Hematopoietic multipotent progenitor cell treated with erythropoietin and hydrocortisone succinate and interleukin-3 and kit ligand, for 15 days (in vitro differentiated cells): ENCODE measurements around the gene DACT2.
A peak's percentile ranks its signal among the peaks of the same experiment; 100 is the strongest.
"Not testable (repeated sequence)": the region's sequence is repeated elsewhere in the genome, so short reads cannot be mapped to it uniquely, and the experiment has no call there.

Experiments used
- DNase-seq: peaks from one replicate; pipeline ENCODE4 v3.0.0-alpha.2; 2015; ENCODE audit warnings: low spot score

Gene DACT2

DNA sequence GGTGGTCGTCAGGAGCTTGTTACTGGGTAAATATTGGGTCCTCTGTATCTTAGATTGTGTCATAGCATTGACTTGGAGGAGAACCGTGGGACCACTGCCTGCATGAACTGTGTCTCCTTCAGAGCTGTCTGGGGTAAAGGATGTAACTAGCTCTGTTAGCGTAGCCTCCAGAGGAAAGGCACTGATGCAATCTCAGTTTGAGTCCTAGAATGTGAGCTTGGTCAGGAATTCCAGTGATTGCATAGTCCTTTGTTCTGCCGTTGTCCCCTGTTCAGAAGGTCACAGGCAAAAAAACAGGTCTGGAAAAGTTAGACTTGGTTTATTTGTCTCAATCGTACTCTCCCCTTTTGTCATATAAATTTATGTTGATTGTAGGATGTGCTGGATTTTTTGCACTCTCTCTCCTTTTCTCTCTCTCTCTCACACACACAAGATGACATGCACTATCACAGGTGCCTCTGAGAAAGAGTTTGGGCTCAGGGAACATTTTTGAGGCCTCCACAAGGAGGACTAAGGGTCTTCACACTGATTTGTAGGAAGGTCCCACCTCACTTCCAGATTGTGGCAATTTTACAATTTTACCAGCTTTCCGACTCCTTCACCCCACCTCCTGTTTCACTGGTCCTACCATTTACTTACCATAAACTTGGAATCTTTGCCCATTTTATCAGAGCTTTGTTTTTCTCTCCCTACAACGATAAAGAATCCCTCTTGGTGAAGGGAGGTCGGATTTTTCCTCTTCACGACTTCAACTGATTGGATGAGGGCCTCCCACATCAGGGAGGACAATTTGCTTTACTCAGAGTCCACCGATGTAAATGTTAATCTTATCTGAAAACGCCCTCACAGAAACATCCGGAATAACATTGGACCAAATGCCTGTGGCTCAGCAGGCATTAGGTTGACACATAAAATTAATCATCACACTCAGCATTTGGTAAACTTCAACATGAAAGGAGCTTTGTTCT is 7.0 kb upstream of the DACT2 start:
- DNase-seq: no peak

DNA sequence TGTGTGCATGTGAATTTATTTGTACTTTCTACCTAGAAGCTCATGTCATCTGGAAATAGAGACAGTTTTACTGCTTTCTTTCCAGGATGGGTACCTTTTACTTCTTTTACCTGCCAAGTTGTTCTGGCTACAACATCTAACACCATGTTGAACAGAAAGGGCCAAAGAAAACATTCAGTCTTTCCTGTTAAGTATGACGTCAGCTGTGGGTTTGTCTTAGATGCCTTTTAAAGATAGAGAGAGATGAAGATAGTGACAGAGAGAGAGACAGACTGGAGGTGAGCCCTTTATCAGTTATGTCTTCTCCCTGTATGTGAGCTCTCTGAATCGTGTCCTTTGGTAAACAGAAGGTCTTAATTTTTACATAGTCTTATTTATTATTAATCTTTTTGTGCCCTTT is 3.4 kb upstream of the DACT2 start:
- DNase-seq: no peak

DNA sequence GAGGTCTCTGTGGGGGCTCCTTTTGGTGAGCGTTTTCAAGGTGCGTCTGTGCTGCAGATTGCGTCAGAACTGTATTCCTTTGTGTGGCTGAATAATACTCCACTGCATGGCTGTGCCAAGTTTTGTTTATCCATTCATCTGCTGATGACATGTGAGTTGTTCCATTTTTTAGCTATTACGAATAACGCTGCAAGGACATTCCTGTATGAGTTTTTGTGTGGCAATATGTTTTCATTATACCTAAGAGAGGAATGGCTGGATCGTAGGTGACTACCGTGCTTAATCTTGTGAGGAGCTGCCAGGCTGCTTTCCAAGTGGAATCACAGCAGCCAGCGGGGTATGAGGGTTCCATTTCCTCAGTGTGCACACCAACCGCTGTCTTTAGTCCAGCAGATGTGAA is 1.1 kb upstream of the DACT2 start:
- DNase-seq: no peak

DNA sequence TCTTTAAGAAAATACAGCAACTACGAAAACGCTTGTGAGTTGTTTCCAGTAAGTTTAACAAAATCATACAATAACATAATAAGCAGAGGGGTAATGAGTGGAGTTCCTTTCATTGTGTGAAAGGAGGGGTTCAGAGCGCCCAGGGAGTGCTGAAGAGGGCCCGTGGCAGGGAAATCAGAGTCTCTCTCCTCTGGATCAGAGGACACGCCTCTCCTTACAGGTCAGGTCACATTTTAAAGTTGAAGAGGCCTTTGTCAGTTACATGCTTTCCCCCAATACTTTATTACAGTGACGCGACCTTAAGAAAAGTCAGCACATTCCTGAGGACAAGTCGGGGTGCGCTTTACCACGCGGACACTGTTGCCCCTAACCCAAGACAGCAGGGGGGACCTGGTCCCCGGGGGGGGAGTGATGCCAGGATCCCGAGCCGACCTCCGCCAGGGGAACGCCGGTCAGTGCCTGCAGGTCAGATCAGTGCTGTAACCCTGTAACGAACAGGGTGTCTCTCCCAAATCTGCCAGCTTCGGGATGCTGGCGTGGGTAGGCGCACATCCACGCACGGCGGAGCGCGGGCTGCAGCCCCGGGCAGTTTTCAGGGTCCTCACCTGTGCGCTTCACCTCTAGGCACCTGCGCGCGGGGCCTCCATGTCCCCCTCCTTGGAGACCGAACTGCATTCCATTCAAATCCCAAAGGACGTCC is 848 bp downstream of the DACT2 start:
- DNase-seq: no peak

DNA sequence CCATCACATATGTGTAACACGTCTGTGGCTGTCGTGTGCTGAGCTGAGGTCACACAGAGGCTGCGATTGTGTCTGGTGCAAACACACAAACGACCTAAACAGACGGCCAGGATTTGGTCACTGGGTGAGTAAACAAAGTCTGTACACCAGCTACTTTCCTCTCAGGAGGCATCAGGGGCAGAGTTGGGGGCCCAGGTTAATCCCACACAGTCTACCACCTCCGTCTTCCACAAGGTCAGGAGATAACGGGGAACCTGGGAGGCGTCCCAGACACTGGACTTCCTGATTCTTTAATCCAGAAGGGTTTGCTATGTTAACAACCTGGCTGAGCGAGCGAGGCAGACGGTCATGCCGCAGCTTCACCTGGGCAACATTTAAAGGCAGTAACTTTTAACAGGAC is 1.5 kb downstream of the DACT2 start:
- DNase-seq: no peak

DNA sequence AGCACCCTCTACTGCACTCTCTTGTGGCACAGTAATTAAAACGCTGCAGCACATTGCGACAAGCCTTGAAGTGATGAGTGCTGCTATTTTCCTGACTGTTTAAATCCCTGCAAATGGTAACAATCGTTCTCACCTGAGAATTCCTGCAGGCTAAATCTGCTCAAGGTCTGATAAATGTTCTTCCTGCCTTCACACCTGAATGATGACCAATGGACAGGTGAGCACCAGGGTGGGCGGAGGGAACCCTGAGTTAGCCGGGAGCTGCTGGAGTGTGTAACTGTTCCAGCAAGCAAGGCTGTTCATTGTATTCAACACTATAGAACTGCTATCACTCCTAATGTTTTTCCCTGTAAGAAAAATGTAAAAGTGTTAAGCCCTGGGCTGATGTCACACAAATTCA is 4.0 kb downstream of the DACT2 start:
- DNase-seq: no peak

DNA sequence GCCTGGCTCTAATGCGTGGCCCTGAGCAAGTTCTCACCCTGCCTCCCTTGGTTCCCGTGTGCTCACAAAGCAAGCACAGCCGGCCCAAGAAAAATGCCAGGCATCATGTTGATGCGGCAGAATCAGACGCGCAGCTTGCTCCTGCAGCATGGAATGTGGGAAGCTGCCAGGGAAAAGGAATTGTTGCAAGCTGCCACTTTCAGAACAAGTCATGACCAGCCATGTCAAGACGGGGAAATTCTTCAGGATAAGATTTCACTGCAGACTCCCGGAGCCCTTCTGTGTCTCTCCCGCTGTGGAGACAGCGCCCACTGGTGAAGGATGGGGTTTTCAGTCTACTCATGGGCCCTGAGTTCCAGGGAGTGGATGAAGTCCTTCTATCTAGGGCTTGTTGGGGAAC is 4.6 kb downstream of the DACT2 start:
- peak; percentile 29 for DNase-seq

DNA sequence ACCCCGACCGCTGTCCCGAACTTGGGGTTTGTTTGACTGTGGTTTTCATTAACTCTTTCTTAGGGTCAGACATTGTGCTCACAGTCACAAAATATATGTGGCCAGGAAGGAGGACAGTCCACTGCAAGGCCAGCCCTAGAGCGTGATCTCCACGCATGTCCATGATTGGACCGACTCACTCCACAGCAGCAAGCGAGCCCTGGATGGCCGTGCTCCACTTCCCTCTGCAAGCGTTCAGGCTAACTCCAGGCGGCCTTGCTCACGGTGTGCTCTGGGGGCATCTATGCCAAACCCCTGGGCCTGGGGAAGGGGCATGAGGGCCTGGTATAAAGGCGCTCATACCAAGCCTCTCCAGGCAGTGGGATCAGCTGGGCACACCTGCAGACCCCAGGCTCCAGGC is 5.6 kb downstream of the DACT2 start:
- DNase-seq: no peak

DNA sequence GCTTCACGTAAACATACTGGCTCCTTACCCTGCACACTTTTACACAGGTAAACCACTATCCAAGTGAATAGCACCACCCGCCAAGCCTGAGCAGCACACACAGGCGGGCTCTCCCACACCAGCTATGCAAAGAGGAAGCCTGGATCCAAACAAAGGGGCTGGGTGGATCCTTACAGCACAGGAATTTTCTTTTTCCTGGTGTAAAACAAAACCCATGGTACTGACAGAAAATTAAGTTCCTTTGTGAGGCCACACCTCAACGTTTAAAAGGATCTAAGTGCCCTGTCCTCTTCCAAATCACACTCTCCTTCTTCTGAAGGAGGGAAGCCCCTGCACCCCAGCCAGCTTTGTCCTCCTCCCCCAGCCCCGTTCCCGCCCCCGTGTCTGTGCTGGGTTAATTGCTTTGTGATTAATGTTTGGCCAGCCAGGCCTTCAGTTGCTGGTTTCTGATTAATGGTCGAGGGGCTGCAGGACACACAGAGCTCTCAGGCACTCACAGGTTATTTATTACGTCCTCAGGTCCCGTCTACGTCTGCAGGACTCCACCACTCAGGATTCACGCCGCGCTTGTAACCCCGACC is 6.1 kb downstream of the DACT2 start:
- no peak for DNase-seq

DNA sequence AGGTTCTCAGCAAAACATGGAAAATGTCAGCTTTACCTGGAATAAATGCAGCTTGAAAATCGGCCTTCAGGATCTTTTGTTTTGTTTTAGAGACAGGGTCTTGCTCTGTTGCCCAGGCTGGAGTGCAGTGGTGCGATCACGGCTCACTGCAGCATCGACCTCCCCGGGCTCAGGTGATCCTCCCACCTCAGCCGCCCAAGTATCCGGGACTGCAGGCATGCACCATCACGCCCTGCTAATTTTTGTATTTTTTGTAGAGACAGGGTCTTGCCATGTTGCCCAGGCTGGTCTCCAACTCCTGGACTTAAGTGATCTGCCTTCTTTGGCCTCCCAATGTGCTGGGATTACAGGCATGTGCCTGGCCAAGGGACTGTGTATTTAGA is 7.5 kb downstream of the DACT2 start:
- DNase-seq: not testable (repeated sequence)

DNA sequence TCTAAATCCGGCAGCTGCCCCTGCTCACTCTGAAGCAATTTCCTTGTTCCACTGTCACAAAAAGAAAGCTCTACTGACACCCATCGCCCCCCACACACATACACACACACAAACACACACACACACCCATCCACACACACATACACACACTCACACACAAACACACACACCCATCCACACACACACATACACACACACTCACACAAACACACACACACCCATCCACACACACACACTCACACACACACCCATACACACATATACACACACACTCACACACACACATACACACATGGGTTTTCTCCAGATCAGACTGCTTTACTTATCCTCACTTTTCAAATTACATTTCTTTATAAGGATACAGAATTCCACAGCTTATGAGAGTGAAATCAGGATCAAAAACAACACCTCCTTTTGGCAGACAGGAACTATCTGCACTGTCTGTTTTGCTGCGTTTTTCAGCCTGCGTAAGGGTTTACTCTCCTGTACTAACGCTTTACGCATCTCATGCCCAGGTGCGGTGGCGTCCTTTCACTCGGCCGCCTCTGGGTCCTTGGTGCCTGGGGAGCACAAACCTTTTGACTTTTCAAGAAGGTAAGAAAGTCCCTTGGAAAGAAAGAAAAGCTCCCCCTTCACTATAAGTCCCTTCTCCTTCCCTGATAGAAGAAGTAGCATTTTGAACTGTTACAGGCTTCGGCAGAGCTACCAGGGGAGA is 8.0 kb downstream of the DACT2 start:
- no peak for DNase-seq

DNA sequence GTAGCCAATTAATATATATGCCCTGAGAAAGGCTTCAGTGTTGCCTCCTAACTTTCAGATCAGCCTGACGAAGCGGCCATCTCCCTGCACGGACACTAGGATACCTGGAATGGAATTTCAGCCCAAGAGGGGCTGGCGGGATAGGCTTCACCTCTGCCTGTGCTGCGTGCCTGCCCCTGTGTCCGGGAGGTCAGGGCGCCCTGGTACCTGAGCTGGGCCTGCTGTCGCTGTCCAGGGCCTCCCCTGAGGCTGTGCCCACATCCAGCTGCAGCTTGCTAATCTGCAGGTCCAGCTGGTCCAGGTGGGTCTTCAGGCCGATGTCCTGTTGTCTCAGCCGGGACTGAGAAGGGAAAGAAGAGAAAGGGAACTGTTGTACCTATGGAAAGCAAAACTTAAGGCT is 8.6 kb downstream of the DACT2 start:
- no peak for DNase-seq

DNA sequence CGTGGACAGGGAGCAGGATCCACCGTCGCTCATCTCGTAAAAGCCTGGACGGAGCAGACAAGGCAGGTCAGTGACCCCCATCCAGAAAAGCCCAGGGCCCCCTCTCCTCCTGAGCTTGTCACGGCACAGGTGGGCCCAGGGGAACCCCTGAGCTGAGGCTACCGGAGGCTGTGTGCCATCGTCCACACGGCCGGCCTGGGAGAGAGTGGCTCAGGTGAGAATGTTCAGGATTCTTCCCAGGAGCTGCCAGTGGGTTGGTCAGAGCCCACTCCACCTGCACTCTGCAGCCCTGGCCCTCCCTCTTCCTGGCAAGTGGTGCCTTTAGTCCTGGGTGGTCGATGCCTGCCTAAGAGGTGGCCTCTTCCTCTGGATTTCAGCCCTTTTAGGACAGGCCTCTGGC is 9.2 kb downstream of the DACT2 start:
- DNase-seq: no peak

DNA sequence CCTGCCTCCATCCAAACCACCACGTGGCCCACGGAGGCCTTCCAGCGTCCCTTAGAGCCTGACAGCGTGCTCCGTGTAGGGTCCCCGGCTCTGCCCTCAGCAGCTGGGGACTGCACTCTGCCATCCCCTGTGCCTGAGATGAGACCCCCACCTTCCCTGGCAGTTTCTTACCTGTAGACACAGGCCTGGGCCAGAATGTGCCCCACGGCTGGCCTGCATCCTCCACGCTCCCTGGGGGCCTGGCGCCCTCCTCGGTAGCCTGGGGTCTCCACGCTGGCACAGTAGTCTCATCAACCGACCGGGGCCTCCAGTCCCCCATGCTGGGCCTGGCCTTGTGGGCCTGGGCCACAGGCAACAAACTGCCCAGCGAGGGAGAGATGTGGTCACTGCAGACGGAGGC is 9.6 kb downstream of the DACT2 start:
- DNase-seq: no peak

DNA sequence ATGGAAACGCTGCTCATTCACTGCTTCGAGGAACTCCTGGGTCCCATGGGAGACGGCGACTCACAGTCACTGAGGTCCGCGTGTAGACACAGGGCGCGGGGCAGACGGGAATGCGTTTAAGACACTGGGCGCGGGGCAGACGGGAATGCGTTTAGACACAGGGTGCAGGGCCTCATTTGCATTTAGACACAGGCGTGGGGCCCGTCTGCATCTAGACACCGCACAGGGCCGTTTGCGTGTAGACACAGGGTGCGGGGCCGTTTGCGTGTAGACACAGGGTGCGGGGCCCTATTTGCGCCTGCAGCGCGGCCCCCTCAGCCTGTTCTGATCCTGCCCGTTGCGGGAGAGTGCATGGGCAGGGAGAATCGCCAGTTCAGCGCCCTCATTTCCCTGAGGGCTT is 10.4 kb downstream of the DACT2 start:
- no peak for DNase-seq

DNA sequence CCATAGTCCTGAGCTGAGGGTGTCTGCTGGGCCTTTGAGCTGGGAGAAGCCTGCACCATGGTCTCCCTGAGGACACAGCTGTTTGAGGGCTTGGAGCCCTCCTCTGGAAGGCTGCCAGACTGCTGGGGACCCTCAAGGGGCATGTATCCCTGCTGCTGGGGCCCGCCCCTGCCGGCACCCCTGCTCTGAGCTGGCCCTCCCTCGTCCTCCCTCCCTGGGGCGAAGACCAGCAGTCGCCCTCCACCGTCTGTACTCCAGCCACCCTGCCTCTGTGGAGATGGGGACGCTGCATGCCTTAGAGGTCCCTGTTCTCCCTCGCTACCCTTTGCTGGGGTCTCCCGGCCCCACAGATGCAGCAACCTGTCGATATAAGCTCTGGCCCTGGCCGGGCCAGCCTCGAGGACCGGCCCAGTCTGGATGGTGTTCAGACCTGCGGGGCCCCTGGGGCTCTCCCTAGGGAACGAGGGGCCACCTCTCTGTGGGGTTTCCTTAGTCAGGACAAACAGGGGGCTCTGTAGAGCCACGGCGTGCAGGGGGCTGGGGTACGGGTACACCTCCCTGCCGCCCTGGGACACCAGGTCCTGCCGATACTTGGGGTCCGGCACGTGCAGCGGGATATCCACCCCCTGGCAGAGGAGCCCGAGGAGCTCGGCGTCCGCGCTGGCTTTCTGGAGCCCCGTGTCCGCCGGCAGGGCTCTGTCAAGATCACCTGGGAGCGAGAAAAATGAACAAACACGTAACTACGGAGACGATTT is 11.0 kb downstream of the DACT2 start:
- no peak for DNase-seq

DNA sequence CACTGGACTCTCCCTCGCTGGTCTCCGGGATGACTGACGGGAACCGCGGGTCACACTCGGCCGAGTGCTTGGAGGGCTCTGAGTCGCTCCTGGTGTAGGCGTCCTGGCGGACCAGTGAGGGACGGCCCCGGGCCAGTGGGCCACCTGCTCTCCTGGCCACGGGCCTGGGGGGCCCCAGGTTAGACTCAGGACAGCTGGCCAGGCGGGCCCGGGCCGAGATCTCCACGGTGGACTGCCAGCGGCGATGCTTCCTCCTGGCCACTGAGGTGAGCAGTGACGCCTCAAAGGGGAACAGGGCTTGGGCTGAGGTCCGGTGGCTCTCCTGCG is 11.9 kb downstream of the DACT2 start:
- DNase-seq: no peak

DNA sequence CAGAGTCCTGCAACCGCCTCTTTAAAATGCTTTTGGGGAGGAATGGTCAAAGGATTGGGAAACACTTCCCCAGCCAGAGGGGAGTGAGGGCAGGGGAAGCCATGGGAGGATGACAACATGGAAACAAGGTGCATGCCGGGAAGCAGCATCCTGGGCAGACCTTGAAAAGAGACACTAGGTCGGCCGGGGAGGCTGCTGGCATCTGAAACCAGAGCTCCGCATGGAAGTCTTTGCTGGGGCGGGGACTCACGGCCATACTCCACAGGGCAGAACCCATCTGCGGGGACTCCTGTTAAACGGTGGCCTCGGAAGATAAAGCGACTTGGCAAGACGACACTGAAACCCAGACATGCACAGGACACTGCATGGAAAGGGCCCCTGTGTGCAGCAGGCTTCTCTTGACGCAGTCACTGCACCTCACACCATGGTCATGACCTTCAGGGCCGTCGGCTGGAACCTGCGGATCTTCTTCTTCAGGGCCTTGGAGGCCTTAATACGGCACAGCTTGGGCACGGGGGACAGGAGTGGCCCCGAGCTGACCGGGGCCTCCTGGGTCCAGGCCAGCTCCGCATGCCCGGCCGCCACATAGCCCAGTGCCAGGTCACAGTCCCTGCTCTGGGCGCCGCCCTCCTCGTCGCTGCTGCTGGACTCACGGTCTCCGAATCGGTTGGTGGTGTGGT is 12.4 kb downstream of the DACT2 start:
- no peak for DNase-seq

DNA sequence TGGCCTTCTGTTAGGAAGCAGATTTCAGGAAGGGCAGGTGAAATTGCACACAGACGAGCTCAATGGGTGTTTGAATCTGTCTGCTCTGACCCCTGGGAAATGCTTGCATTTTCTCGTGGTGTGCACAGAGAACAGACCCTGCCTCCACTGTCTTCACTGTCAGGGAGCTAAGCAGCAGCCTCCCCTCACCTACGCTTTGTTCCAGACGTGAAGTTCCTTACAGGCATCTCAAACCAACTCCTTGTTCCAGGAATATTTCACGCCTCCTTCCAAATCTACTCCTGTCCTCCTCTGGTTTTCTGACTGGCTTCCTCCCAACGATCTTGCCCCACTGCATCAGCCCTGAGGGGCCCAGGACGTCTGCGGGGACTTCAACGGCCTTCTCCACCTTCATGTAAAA is 13.7 kb downstream of the DACT2 start:
- DNase-seq: no peak

DNA sequence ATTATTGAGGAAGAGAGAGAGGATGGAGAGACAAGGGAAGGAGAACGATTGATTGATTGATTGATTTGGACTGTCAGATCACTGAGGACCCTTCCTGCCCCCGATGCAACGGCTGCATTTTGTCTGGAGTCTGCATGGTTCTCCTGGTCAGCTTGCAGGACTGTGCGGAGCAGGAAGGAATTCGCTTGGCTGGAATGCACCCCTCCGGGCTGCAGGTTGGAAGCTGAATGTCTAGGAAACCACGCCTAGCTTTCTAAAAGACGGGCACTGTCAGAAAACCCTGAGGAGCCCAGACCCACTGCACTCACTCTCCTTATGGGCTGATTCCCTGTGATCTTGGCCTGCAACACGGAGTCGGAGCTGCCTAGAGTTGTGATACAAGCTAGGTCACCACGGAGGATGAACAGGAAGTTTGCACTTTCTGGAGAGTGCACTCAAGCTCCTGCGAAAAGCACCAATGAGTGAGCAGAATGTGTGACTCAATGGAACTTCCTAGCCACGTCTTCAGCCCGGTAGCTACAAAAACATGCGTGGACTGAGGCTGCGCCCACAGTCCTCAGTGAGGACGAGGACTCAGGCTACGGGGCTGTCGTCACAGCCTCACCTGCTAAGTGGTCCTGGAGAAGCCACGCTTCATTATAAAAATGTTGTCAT is 14.4 kb downstream of the DACT2 start:
- no peak for DNase-seq

DNA sequence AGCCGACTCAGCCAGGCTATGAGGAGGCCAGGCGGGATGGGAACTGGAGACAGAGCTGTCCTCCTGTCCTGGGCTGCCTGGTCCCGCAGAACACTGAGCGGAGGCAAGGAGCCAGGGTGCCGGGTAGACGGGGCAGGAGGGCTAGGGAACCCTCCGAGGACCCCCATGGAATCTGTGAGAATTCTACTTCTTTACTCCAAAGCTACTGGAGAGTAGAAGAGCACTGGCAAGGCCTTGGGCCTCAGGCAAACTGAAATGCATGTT is 14.9 kb downstream of the DACT2 start:
- no peak for DNase-seq
